Measurements from ENCODE around the gene POU2F2. TPM values are rescaled to one million over a fixed set of nuclear protein-coding genes. Genes with fewer than 3 reads are reported as not detected.

Gene POU2F2
- polyA plus RNA-seq, 1 of the 3 experiments (the other 2 are of a cell fraction): 0.49 TPM

DNA sequence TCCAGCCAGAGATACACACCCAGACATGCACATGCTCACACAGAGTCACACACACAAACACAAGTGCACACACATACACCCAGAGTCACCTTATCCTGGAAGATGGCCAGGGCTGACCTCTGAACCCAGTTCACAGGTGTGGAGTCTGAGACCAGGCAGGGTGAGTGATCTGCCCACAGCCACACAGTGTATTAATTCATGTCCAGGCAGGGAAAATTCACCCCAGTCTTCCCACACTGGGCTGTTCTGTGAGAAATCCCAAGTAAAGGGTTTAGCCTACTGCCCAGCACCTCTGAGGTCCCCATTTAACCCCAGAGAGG lies 2.0 kb downstream of the POU2F2 start:
- Histone ChIP-seq H3K27ac (ENCODE audit: low read depth in 2 of 2, low read length in 1 of 2) (peak overlapping the region in 1 of 2 experiments; percentile 60; a peak in 2 of 4 replicates), H4K20me1 (ENCODE audit: insufficient read depth) (no peaks in the 10 kb centered on the region), H3K36me3 (replicated peaks in 1 of 2; ENCODE audit: control insufficient read depth in 1 of 2, insufficient read depth in 2 of 2, low read length in 1 of 2) (no peaks in the 10 kb centered on the region), H3K9me2 (no peaks in the 10 kb centered on the region), H3K4me1 (ENCODE audit: control insufficient read depth in 1 of 2, insufficient read depth in 2 of 2, low read depth in 1 of 2, low read length in 1 of 2) (peaks cover 3 to 22% of the 10 kb centered on the region in 2 experiments; a peak in 2 of 4 replicates), H3K9ac (no peak overlapping the region), H3K4me3 (ENCODE audit: low read depth in 2 of 2, low read length in 1 of 2) (no peak overlapping the region), H3K79me2 (ENCODE audit: insufficient read depth) (no peaks in the 10 kb centered on the region), H3K27me3 (ENCODE audit: insufficient read depth) (no peaks in the 10 kb centered on the region), H3K4me2 (no peak overlapping the region), H2AFZ (ENCODE audit: low read depth) (no peak overlapping the region), H3K9me3 (no peaks in the 10 kb centered on the region), H3F3A (replicated peaks; ENCODE audit: insufficient read depth) (no peaks in the 10 kb centered on the region)
- TF ChIP-seq, protein P1, sequence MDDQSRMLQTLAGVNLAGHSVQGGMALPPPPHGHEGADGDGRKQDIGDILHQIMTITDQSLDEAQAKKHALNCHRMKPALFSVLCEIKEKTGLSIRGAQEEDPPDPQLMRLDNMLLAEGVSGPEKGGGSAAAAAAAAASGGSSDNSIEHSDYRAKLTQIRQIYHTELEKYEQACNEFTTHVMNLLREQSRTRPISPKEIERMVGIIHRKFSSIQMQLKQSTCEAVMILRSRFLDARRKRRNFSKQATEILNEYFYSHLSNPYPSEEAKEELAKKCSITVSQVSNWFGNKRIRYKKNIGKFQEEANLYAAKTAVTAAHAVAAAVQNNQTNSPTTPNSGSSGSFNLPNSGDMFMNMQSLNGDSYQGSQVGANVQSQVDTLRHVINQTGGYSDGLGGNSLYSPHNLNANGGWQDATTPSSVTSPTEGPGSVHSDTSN (IDR thresholded peaks at IDR 0.05): no peak
- TF ChIP-seq, protein P2, sequence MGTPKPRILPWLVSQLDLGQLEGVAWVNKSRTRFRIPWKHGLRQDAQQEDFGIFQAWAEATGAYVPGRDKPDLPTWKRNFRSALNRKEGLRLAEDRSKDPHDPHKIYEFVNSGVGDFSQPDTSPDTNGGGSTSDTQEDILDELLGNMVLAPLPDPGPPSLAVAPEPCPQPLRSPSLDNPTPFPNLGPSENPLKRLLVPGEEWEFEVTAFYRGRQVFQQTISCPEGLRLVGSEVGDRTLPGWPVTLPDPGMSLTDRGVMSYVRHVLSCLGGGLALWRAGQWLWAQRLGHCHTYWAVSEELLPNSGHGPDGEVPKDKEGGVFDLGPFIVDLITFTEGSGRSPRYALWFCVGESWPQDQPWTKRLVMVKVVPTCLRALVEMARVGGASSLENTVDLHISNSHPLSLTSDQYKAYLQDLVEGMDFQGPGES (IDR thresholded peaks at IDR 0.05; ENCODE audit: low read depth, low read length): no peak
- TF ChIP-seq TEAD4 (IDR thresholded peaks at IDR 0.05; ENCODE audit: borderline replicate concordance, insufficient read depth) (no peak), GABPA (IDR thresholded peaks at IDR 0.05; ENCODE audit: low read depth) (no peak), EZH2phosphoT487 (IDR thresholded peaks at IDR 0.05; ENCODE audit: borderline replicate concordance, low read depth) (no peak), CHD2 (IDR thresholded peaks at IDR 0.05; ENCODE audit: low read length, partially characterized antibody) (no peak), FOXJ3 (CRISPR knock-in tag; IDR thresholded peaks at IDR 0.05) (no peak), MXI1 (IDR thresholded peaks at IDR 0.05; ENCODE audit: low read depth, low read length) (no peak), MEF2A (IDR thresholded peaks at IDR 0.05; ENCODE audit: borderline replicate concordance, low read depth) (no peak), NRF1 (IDR thresholded peaks at IDR 0.05; ENCODE audit: low read depth, low read length) (no peak), YY1 (IDR thresholded peaks at IDR 0.05; ENCODE audit: low read depth) (no peak), RFX5 (IDR thresholded peaks at IDR 0.05; ENCODE audit: low read length) (no peak), JUND (IDR thresholded peaks at IDR 0.05) (no peak), EP300 (IDR thresholded peaks at IDR 0.05; ENCODE audit: borderline replicate concordance in 1 of 2, low read depth in 1 of 2, low read length in 1 of 2) (no peak), FOSL2 (IDR thresholded peaks at IDR 0.05; ENCODE audit: borderline replicate concordance, low read depth) (no peak), SMC3 (IDR thresholded peaks at IDR 0.05; ENCODE audit: low read depth, low read length) (no peak), GATA2 (CRISPR knock-in tag; IDR thresholded peaks at IDR 0.05) (no peak)
- TF ChIP-seq, protein P3, sequence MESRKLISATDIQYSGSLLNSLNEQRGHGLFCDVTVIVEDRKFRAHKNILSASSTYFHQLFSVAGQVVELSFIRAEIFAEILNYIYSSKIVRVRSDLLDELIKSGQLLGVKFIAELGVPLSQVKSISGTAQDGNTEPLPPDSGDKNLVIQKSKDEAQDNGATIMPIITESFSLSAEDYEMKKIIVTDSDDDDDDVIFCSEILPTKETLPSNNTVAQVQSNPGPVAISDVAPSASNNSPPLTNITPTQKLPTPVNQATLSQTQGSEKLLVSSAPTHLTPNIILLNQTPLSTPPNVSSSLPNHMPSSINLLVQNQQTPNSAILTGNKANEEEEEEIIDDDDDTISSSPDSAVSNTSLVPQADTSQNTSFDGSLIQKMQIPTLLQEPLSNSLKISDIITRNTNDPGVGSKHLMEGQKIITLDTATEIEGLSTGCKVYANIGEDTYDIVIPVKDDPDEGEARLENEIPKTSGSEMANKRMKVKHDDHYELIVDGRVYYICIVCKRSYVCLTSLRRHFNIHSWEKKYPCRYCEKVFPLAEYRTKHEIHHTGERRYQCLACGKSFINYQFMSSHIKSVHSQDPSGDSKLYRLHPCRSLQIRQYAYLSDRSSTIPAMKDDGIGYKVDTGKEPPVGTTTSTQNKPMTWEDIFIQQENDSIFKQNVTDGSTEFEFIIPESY (IDR thresholded peaks at IDR 0.05; ENCODE audit: borderline replicate concordance, low read depth): no peak
- POLR2A ChIA-PET: no interaction called here
- CTCF ChIA-PET: interaction anchor here (1.1 to 2.4 kb wide), 3 partner anchors 14 to 54 kb away, joined by 3 to 24 read pairs (median 16); no protein-coding TSS in a partner anchor
- DNase-seq: no peak

Measured in SK-N-SH (cell line).